Measurements from ENCODE around the gene CFAP299.

CFAP299 gene

GRCh38 chr4:80873571-80873970, 538.0 kb downstream of the CFAP299 start:
- no peak for DNase-seq

- DNase-seq, result no peak
These were observed 539.4 kb downstream of the CFAP299 start for GRCh38 chr4:80874979-80875378.

- no peak for DNase-seq
These were observed 540.1 kb downstream of the CFAP299 start for GRCh38 chr4:80875642-80876041.

- DNase-seq, result no peak
These were observed 541.3 kb downstream of the CFAP299 start for GRCh38 chr4:80876810-80877209.

GRCh38 chr4:80878218-80878617, 542.7 kb downstream of the CFAP299 start:
- DNase-seq, result no peak

GRCh38 chr4:80897537-80898303, 562.2 kb downstream of the CFAP299 start:
- no peak for DNase-seq

- DNase-seq, result no peak
These were observed 565.4 kb downstream of the CFAP299 start for GRCh38 chr4:80900908-80901307.

GRCh38 chr4:80903020-80903419, 567.5 kb downstream of the CFAP299 start:
- no peak for DNase-seq

- DNase-seq, result no peak
These were observed 574.4 kb downstream of the CFAP299 start for GRCh38 chr4:80909938-80910337.

GRCh38 chr4:80911458-80911857, 575.9 kb downstream of the CFAP299 start:
- DNase-seq, result no peak

GRCh38 chr4:80912350-80912749, 576.8 kb downstream of the CFAP299 start:
- no peak for DNase-seq

- DNase-seq, result no peak
These were observed 577.9 kb downstream of the CFAP299 start for GRCh38 chr4:80913381-80913780.

- no peak for DNase-seq
These were observed 581.2 kb downstream of the CFAP299 start for GRCh38 chr4:80916770-80917169.

- DNase-seq, result no peak
These were observed 582.5 kb downstream of the CFAP299 start for GRCh38 chr4:80918004-80918403.

- no peak for DNase-seq
These were observed 585.9 kb downstream of the CFAP299 start for GRCh38 chr4:80921441-80921840.

- DNase-seq, result no peak
These were observed 587.4 kb downstream of the CFAP299 start for GRCh38 chr4:80922941-80923340.

GRCh38 chr4:80925293-80925692, 589.8 kb downstream of the CFAP299 start:
- DNase-seq, result no peak

- no peak for DNase-seq
These were observed 590.9 kb downstream of the CFAP299 start for GRCh38 chr4:80926446-80926845.

GRCh38 chr4:80926891-80927290, 591.4 kb downstream of the CFAP299 start:
- no peak for DNase-seq

GRCh38 chr4:80927420-80927819, 591.9 kb downstream of the CFAP299 start:
- DNase-seq, result no peak

- DNase-seq, result no peak
These were observed 596.1 kb downstream of the CFAP299 start for GRCh38 chr4:80931631-80932081.

- no peak for DNase-seq
These were observed 612.6 kb downstream of the CFAP299 start for GRCh38 chr4:80948141-80948540.

- no peak for DNase-seq
These were observed 613.5 kb downstream of the CFAP299 start for GRCh38 chr4:80948995-80949394.

- no peak for DNase-seq
These were observed 620.9 kb downstream of the CFAP299 start for GRCh38 chr4:80956421-80956820.

GRCh38 chr4:80963051-80963450, 627.5 kb downstream of the CFAP299 start:
- no peak for DNase-seq
